Measurements from ENCODE around the gene FBXL13.

GRCh38 chr7:103059471-103059870 lies 15.1 kb downstream of the FBXL13 start:
- TF ChIP-seq CTCF (IDR thresholded peaks at IDR 0.05; ENCODE audit: insufficient read depth, low read length) = no peak
- TF ChIP-seq REST (IDR thresholded peaks at IDR 0.05; ENCODE audit: insufficient replicate concordance, low read depth) = no peak
- no peak for TF ChIP-seq POLR2AphosphoS5 (IDR thresholded peaks at IDR 0.05; ENCODE audit: low read depth)
- no peak for TF ChIP-seq GABPA (IDR thresholded peaks at IDR 0.05; ENCODE audit: low read depth)
